Neural crest cell (in vitro differentiated cells): Measurements from ENCODE around the gene DOCK10. TPM values are rescaled to one million over a fixed set of nuclear protein-coding genes. Genes with fewer than 3 reads are reported as not detected.

Experiments
- DNase-seq: peaks from one replicate; pipeline ENCODE4 v3.0.0; 2021; ENCODE audit warnings: low read depth, mixed read lengths, low spot score
- H3K27ac Mint-ChIP-seq: one replicate; pipeline ENCODE4 v1.8.0; 2021; ENCODE audit warnings: mild to moderate bottlenecking, mixed read lengths; ENCODE audit not compliant: unreplicated experiment
- H3K27me3 Mint-ChIP-seq: 2 replicates; pipeline ENCODE4 v1.8.0; 2021; ENCODE audit warnings: low read depth, mild to moderate bottlenecking, mixed read lengths
- H3K36me3 Mint-ChIP-seq: 2 replicates; pipeline ENCODE4 v1.8.0; 2021; ENCODE audit warnings: low read depth, mild to moderate bottlenecking, mixed read lengths
- H3K4me1 Mint-ChIP-seq: 2 replicates; pipeline ENCODE4 v1.8.0; 2021; ENCODE audit warnings: mixed read lengths
- H3K4me3 Mint-ChIP-seq: one replicate; pipeline ENCODE4 v1.8.0; 2021; ENCODE audit warnings: mild to moderate bottlenecking, mixed read lengths
- H3K9me3 Mint-ChIP-seq: 2 replicates; pipeline ENCODE4 v1.8.0; 2021; ENCODE audit warnings: mixed read lengths
- total RNA-seq: library from RNA; stranded (reverse); gene quantifications from 2 replicates; pipeline ENCODE4 v1.2.1, GENCODE V29; 2021
- TF ChIP-seq, protein P1 (sequence below): fragments of 200-600 bp; sonication (generic); conservative IDR thresholded peaks from 2 replicates; pipeline ENCODE4 v1.5.0; 2021; ENCODE audit warnings: antibody characterized with exemption, mild to moderate bottlenecking

The DOCK10 gene
- total RNA-seq, 1 donor from 2014 or later = 29.7 TPM

DNA sequence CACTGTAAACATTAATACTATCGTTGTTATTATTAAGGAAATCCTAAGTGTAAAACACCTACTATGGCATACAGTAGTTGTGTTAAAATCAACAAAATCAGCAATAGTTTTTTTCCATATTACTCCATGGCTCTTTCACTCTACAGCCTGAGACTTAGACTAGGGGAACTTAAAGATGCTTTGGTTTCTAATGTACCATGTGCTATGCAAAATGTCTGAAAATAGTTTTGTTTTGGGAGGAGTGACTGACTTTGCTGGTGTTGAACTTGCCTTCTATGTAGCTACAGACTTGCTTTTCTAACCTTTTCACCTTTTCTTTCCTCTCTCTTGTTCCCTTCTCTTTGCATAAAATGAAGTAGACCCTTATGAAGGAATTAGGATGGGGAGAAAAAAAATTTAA lies 167.1 kb downstream of the DOCK10 start:
- Mint-ChIP-seq H3K9me3 (no peaks in the 10 kb centered on the region), H3K36me3 (peaks cover 22% of the 10 kb centered on the region), H3K4me3 (no peak overlapping the region), H3K4me1 (peaks cover 5% of the 10 kb centered on the region), H3K27ac (no peak overlapping the region), H3K27me3 (no peaks in the 10 kb centered on the region)
- TF ChIP-seq, protein P1, sequence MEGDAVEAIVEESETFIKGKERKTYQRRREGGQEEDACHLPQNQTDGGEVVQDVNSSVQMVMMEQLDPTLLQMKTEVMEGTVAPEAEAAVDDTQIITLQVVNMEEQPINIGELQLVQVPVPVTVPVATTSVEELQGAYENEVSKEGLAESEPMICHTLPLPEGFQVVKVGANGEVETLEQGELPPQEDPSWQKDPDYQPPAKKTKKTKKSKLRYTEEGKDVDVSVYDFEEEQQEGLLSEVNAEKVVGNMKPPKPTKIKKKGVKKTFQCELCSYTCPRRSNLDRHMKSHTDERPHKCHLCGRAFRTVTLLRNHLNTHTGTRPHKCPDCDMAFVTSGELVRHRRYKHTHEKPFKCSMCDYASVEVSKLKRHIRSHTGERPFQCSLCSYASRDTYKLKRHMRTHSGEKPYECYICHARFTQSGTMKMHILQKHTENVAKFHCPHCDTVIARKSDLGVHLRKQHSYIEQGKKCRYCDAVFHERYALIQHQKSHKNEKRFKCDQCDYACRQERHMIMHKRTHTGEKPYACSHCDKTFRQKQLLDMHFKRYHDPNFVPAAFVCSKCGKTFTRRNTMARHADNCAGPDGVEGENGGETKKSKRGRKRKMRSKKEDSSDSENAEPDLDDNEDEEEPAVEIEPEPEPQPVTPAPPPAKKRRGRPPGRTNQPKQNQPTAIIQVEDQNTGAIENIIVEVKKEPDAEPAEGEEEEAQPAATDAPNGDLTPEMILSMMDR = no peak
- DNase-seq = no peak

DNA sequence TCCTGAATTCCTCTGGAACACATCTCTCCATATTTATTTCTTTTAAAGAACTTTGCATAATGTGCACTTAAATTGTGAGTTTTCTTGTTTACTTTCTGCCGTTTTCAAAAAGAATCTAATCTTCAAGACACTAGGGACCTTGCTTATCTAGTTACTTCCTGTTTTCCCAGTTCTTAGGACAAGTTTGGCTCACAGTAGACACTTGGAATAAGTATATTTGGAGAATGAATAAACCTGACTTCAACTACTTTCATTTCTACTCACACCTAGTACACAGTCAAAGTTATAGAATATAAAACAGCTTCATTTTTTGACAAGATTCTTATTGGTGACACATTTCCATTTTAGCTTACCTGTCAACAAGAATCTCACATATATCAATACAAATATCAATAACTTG lies 170.5 kb downstream of the DOCK10 start:
- DNase-seq = no peak
- Mint-ChIP-seq H3K9me3 (no peaks in the 10 kb centered on the region), H3K4me3 (no peak overlapping the region), H3K27me3 (no peaks in the 10 kb centered on the region), H3K4me1 (peaks cover 5% of the 10 kb centered on the region), H3K27ac (no peak overlapping the region), H3K36me3 (peaks cover 24% of the 10 kb centered on the region)
- TF ChIP-seq, protein P1 = no peak

DNA sequence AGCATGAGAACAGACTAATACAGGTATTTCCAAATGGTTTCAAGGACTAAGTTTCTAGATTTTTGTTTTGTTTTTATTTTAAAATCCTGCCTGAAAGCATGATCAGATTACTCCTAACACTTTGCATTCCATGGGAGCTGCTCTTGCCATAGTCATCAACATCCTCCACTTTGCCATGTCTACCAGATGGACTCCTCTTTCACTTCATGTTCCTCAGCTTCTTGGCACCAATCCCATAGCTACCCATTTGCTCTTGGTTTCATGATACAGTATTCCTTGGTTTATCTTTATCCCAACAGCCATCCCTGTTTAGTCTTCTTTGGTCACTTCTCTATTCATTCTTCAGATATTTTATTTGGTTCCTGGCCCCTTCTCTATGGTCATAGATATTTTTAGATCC lies 171.9 kb downstream of the DOCK10 start:
- Mint-ChIP-seq H3K4me1 (no peaks in the 10 kb centered on the region), H3K4me3 (no peak overlapping the region), H3K27me3 (no peaks in the 10 kb centered on the region), H3K36me3 (peaks cover 24% of the 10 kb centered on the region), H3K27ac (no peak overlapping the region), H3K9me3 (no peaks in the 10 kb centered on the region)
- DNase-seq = no peak
- TF ChIP-seq, protein P1 = no peak

DNA sequence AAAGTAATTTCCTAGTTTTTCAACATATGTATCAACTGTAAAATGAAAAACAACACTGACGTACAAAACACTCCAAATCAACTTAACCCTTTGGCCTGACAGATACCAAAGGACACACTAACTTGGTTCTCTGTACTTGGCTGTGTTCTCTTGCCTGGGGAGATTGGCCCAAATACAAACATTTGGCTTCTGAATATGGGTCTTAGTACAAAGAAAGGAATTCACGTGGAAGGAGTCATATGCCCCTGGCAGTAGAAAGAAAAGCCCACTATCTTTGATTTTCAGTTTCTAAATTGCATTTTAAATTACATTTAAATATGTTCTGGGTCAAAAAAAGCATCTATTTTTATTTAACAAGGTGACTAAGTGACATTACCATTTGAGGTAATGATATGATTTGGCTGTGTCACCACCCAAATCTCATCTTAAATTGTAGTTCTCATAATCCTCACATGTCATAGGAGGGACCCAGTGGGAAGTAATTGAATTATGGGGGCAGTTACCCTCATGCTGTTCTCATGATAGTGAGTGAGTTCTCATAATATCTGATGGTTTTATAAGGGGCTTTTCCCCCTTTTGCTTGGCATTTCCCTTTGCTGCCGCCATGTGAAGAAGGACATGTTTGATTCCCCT lies 172.6 kb downstream of the DOCK10 start:
- Mint-ChIP-seq H3K36me3 (peaks cover 24% of the 10 kb centered on the region), H3K9me3 (no peaks in the 10 kb centered on the region), H3K27me3 (no peaks in the 10 kb centered on the region), H3K27ac (no peak overlapping the region), H3K4me1 (no peaks in the 10 kb centered on the region), H3K4me3 (no peak overlapping the region)
- TF ChIP-seq, protein P1 = no peak
- no peak for DNase-seq

- TF ChIP-seq, protein P1 = no peak
- H3K27ac Mint-ChIP-seq = no peak overlapping the region
- no peaks in the 10 kb centered on the region for H3K9me3 Mint-ChIP-seq
- no peak overlapping the region for H3K4me3 Mint-ChIP-seq
- H3K27me3 Mint-ChIP-seq = no peaks in the 10 kb centered on the region
- H3K4me1 Mint-ChIP-seq = no peaks in the 10 kb centered on the region
- H3K36me3 Mint-ChIP-seq = peaks cover 11% of the 10 kb centered on the region
- no peak for DNase-seq
Observed at GRCh38 chr2:224865016-224865415, 177.3 kb downstream of the DOCK10 start.
